NCI-H1105 treated with DMSO at 0.1 percent for 48 hours (cell line): ENCODE results near the gene THUMPD3.

Experiments
- DNase-seq: peaks from one replicate; lab custom pipeline; 2025; lab: John Stamatoyannopoulos, UW

THUMPD3 gene

GRCh38 chr3:9352917-9353752 is 9.7 kb upstream of the THUMPD3 start:
- peak; percentile 41 for DNase-seq

DNA sequence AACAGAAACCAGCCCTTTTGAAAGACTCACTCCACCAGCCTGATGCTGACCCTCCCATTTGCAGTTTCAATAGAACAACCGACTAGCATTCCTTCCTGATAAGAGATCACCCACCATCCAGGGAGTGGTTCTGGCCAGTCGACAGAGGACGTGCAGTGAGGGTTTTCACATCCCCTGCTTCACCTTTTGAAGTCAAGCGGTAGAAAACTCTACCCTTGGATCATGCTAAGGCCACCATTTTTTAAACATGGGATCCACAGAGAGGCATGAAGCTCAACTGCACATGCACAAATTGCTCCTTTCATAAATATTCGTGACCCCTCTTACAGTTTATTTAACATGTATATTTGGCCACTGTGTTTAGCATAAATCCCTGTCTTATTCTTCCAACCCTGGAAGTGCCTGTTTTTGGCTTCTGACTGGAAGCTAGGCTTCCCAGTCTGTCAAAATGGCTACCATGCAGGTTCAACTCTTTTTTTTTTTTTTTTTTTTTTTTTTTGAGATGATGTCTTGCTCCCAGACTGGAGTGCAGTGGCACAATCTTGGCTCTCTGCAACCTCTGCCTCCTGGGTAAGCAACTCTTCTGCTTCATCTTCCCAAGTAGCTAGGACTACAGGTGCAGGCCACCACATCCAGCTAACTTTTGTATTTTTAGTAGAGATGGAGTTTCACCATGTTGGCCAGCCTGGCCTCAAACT is 1.0 kb upstream of the THUMPD3 start:
- no peak for DNase-seq

GRCh38 chr3:9369508-9369907 is 6.7 kb downstream of the THUMPD3 start:
- no peak for DNase-seq

DNA sequence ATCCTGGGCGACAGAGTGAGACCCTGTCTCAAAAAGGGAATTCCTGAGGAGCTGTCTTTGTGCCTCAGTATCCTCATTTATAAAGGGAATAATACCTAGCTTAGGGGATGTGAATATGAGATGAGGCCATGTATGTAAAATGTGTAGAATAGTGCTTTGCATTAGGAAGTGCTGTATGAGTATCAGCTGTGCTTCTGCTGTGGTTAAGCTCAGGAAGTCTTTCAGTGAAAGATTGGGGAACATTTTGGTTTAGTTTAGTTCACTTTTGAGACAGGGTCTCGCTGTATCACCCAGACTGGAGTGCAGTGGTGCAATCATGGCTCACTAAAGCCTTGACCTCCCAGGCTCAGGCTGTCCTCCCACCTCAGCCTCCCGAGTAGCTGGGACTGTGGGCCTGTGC is 10.6 kb downstream of the THUMPD3 start:
- DNase-seq: no peak

DNA sequence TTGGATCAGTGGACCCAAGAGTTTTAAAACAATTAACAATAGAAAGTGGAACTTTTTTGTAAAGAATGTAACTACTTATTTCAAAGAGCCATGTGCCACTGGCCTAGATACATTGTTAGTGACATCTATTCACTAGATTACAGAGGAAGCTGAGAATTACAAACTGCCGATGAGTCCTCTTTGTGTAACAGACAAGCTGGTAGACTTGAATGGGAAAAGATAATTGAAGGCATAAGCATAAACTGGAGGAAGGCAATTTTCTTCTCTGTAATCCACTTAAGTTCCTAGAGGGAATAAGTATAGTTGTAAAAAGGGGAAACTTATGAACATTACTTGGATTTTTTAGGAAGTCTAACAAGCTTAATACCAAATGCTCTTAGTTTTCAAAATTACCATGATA is 15.1 kb downstream of the THUMPD3 start:
- no peak for DNase-seq

- DNase-seq: no peak
These were observed 16.5 kb downstream of the THUMPD3 start for GRCh38 chr3:9379327-9379726.

DNA sequence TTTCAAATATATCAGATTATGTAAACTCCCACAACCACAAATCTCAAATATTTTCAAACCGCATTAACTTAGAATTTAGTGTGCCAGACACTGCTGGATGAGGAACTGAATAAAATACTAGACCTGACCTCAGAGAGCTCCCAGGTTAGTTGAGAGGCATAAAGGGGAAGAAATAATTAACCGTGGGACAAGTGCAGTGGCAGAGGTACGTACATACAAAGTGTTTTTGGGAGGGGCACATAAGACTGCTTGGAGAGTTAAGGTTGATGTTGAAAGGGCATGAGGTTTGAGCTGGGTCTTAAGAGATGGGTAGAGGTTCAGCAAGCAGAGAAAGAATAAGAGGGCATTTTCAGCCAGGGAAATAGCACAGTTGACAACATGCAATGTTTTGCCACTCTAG is 17.2 kb downstream of the THUMPD3 start:
- DNase-seq: no peak

- no peak for DNase-seq
These were observed 21.4 kb downstream of the THUMPD3 start for GRCh38 chr3:9384141-9384828.

- no peak for DNase-seq
These were observed 22.6 kb downstream of the THUMPD3 start for GRCh38 chr3:9385187-9386077.

DNA sequence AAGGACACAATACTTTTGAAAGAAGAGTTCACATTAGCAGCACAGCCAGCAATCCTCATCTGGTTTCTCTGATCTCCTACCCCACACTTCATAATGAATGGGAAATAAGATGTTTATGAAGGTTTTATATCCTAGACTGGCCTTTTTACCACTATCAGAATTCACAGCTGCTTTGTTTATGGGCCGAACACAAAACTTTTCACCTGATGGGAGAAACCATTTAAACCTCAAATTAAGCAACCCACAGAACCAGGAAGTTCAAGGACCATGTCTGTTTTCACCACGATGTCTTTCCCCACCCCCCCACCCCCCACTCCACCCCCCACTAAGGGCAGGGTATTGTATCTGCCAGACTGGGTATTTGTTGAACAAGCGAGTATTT is 23.2 kb downstream of the THUMPD3 start:
- DNase-seq: no peak

DNA sequence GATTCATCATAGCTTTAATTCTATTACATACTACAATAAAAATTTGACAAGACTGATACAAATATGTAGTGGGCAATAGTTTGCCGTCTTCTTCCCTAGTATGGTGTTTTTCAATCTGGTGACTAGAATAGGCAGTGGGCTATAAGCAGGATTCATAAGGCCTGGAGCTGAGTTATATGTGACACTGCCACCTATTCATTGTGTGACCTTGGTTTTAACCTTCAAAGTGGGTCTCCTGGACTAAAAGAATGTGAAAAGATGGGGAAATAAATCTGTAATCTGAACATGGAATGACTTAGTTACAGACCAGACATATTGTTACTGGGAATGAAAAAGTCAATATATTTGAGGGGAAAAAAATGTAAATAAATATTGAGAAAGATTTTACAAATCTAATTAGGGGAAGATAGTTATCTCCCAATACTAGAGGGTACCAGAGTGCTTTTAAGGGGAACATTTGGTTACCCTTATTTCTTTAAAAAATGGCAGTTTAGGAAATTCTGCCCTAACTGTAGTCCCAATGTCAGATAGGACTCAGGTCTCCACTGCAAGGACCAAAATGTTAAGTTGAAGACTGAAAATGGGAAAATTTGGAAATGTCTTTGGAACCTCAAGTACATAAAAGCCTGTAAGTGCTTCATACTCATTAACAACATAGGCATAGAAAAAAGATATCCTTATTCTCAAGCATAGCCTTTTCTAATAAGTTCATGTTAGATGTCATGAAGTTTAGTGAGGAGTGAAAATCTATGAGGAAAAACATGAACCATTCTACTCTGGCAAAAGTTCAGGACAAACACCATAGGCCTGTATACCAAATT is 23.9 kb downstream of the THUMPD3 start:
- no peak for DNase-seq

GRCh38 chr3:9387322-9387655 is 24.4 kb downstream of the THUMPD3 start:
- DNase-seq: no peak

DNA sequence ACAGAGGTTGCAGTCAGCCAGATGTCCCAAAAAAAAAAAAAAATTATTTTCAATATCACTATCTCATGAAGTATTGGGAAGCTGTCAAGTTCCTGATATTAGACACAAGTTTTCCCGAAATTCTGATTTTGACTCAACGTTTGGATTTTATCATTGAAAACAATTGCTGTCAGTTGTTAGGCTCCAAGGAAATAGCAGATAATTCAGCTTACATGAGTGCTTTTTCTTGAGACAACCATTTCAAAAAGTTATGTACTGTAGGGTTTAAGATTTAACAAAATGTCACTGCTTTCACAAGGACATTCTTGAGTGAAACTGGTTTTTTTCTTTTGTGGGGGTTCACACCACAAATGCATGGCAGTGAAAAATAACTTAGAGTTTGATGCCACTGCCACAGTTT is 25.3 kb downstream of the THUMPD3 start:
- no peak for DNase-seq

- no peak for DNase-seq
These were observed 25.9 kb downstream of the THUMPD3 start for GRCh38 chr3:9388562-9389272.

GRCh38 chr3:9390265-9390888 is 27.5 kb downstream of the THUMPD3 start:
- DNase-seq: no peak

GRCh38 chr3:9392041-9392440 is 29.2 kb downstream of the THUMPD3 start:
- no peak for DNase-seq

GRCh38 chr3:9395570-9396300 is 32.9 kb downstream of the THUMPD3 start:
- no peak for DNase-seq

DNA sequence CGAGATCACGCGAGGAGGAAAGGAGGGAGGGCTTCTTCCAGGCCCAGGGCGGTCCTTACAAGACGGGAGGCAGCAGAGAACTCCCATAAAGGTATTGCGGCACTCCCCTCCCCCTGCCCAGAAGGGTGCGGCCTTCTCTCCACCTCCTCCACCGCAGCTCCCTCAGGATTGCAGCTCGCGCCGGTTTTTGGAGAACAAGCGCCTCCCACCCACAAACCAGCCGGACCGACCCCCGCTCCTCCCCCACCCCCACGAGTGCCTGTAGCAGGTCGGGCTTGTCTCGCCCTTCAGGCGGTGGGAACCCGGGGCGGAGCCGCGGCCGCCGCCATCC is 33.4 kb downstream of the THUMPD3 start:
- DNase-seq: peak; percentile 80

GRCh38 chr3:9396632-9397331 is 33.9 kb downstream of the THUMPD3 start:
- peak; percentile 92 for DNase-seq
